VCaP (cell line): ENCODE data around the gene TIMM50.

Experiments used
- H3K27ac ChIP-seq: fragments of 450-650 bp; 2 replicates; pipeline ENCODE4 v1.5.1; 2017
- TF ChIP-seq, protein P1 (sequence below): fragments of 450-650 bp; conservative IDR thresholded peaks from 2 replicates; pipeline ENCODE4 v1.5.1; 2017; ENCODE audit warnings: mild to moderate bottlenecking, moderate library complexity

The TIMM50 gene

DNA sequence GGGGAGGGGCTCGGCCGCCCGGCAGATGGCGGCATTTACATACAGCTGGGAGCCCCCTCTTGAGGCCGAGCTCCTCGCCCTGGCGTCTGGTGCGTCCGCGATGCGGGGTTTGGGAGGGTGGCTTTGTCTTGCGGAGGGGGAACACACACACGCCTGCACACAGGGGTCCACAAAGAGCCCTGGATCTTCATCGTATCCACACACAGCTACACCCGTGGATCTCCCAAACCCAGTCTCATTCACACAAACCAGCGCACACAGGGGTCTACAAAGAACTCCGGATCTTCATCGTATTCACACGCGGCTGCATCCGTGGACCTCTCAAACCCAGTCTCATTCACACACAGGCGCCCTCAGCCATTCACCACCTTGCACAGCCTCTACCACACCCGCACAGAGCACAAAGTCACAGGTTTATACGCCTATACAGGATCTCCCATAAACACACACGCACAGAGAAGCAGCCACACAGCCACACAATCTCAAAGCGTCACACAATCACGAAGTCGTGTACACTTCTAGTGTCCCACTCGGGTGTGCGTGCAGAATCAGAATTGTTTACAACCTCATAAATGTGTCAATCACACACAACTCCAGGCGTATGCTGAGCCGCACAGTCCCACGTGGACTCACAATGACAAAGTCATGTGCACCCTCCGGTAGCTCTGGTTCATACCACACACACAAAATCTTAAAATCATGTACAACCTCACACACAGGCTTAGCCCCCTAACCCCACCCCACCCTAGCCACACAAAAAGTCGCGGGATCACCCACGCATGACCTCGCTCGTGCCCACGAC, 17.6 kb downstream of the TIMM50 start:
- TF ChIP-seq, protein P1, sequence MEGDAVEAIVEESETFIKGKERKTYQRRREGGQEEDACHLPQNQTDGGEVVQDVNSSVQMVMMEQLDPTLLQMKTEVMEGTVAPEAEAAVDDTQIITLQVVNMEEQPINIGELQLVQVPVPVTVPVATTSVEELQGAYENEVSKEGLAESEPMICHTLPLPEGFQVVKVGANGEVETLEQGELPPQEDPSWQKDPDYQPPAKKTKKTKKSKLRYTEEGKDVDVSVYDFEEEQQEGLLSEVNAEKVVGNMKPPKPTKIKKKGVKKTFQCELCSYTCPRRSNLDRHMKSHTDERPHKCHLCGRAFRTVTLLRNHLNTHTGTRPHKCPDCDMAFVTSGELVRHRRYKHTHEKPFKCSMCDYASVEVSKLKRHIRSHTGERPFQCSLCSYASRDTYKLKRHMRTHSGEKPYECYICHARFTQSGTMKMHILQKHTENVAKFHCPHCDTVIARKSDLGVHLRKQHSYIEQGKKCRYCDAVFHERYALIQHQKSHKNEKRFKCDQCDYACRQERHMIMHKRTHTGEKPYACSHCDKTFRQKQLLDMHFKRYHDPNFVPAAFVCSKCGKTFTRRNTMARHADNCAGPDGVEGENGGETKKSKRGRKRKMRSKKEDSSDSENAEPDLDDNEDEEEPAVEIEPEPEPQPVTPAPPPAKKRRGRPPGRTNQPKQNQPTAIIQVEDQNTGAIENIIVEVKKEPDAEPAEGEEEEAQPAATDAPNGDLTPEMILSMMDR = peak; percentile 61
- H3K27ac ChIP-seq = peak overlapping the region; percentile 24

DNA sequence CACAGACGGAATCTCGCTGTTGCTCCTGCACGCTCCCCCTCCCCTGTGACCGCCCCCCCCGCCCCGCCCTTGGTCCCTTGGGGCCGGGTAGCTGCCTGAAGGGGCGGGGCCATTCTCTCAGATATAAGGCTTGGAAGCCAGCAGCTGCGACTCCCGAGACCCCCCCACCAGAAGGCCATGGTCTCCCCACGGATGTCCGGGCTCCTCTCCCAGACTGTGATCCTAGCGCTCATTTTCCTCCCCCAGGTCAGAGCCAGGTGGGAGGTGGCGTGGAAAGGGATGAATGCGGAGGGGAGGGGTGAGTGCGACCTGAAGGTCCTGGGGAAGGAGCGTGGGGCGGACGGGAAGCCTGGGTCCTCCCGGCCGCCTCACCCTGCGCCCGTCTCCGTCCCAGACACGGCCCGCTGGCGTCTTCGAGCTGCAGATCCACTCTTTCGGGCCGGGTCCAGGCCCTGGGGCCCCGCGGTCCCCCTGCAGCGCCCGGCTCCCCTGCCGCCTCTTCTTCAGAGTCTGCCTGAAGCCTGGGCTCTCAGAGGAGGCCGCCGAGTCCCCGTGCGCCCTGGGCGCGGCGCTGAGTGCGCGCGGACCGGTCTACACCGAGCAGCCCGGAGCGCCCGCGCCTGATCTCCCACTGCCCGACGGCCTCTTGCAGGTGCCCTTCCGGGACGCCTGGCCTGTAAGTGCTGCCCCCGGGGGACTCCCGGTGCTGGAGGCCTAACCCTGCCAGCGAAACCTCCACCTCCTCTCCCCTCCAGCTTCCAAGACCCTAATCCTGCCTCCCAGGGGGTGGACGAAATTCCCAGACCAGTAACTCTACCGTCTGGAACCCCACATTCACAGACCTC, 18.4 kb downstream of the TIMM50 start, which contains the start of gene DLL3:
DLL3 (plus strand) TSS at position 150 of the 845 bp plus-strand sequence; CDS start at position 178, 28 bp downstream.
- peak within 1 kb of the TSS; percentile 24 for H3K27ac ChIP-seq
- TF ChIP-seq, protein P1 = no peak

DNA sequence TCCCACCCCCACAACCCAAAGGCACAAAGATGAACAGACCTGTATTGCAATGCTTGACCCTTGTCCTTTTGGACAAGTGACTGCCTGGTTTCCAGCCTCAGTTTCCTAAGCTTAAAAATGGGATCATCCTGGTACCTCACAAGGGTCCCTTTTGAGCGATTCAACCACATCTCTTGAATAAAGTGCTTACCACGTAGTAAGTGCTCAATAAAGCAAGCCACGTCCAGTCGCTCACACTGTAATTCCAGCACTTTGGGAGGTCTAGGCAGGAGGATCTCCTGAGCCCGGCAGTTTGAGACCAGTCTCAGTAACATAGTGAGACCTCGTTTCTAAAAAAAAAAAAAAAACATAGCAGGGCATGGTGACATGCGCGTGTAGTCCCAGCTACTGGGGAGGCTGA, 19.3 kb downstream of the TIMM50 start:
- TF ChIP-seq, protein P1 = no peak
- H3K27ac ChIP-seq = no peak overlapping the region

DNA sequence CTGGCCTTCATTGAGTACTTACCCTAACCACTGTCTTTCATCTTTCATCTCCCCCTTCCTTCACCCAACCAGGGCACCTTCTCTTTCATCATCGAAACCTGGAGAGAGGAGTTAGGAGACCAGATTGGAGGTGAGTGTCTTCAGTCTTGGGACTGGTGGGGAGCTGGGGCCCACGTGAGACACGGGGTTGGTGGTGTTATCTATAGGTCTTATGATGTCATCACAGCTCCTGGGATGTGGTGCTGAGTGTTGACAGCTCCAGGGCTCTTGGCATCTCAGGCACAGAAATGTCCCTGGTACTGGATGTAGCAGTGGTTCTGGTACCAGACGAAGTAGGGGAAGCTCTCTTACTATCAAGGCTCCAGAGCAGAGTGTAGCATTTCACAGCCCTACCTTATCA, 19.9 kb downstream of the TIMM50 start:
- no peak overlapping the region for H3K27ac ChIP-seq
- TF ChIP-seq, protein P1 = no peak

DNA sequence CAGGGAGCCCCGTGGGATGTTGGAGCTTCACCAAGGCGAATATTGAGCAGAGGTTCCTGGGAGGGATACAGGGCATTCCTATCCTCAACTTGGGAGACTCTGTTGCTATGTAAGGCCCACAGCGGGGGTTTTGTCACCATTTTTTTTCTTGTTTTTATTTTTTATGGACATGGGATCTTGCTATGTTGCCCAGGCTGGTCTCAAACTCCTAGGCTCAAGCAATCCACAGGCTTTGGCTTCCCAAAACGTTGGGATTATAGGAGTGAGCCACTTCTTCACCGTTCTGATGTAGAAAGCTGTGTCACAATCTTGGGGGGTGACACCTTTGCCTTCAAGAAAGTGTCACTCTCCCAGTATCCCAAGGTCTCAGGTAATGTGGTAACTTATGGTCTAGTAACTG, 20.7 kb downstream of the TIMM50 start:
- TF ChIP-seq, protein P1 = no peak
- no peak overlapping the region for H3K27ac ChIP-seq

DNA sequence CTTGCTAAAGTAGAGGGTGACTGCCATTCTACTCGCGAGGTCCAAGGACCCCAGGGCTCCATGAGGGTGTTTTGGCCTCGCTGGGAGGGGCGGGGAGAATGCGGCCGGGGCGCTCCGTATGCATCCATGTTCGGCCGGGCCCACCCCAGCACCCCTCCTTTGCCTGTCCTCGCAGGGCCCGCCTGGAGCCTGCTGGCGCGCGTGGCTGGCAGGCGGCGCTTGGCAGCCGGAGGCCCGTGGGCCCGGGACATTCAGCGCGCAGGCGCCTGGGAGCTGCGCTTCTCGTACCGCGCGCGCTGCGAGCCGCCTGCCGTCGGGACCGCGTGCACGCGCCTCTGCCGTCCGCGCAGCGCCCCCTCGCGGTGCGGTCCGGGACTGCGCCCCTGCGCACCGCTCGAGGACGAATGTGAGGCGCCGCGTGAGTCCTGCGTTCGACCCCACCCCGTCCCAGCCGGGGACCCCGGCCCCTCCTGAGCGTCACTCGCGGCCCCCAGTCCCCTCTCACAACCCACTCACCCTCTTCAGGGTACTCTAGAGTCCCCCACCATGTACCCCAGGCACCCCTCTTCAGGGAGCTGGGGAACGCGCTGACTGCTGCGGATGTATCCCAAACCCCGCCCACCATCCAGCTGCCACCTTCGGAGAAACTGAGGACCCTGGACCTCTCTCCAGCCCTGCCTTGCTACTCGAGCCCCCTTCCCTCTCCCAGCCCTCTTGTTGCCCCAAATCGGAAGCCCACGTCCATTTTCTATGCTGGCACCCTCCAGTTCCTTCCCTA, 22.2 kb downstream of the TIMM50 start:
- TF ChIP-seq, protein P1 = peak; percentile 75
- no peak overlapping the region for H3K27ac ChIP-seq

DNA sequence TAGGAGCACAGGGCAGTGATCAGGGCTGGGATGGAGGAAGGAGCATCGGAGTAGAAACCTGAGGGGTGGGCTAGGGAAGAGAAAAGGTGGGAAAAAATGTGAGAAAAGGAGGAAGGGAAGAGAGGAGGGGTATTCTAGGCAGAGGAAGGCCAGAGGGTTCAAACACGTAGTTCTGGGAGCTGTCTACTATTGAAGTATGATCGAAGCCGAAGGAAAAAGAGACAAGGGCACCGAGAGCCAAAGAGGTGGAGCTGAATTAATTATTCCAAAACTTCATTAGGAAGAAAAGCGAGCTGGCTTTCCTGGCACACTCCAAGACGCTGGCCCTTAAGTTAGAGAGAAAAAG, 25.9 kb downstream of the TIMM50 start:
- TF ChIP-seq, protein P1 = no peak

More for the DNA sequence above, 25.9 kb downstream of the TIMM50 start:
- H3K27ac ChIP-seq = peak overlapping the region; percentile 72; the same call in 1 of the 2 replicates
